Measurements from ENCODE around the gene LGALS3BP. TPM values are rescaled to one million over a fixed set of nuclear protein-coding genes. Genes with fewer than 3 reads are reported as not detected.
A peak's percentile ranks its signal among the peaks of the same experiment; 100 is the strongest.

Gene LGALS3BP
- total and polyA plus RNA-seq, 4 donors = 183 to 479 (median 245) TPM

DNA sequence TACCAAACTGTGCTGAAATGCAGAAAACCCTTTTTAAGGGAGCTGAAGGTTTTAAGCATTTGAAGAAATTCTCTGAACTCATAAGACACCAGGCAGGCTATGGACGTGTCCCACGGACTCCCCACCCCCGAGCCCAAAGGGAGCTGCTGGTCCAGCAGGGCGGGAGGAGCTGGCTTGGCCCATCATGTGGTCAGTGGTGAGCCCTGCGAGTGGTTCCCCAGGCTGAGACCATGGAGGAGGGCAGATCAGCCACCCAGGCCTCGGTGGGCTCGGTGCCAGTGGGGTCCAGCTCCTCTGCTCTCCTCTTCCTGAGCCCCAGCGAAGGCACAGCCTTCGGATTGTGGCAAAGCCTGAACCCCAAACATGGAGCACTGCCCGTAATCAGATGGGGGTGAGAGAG lies 27.0 kb downstream of the LGALS3BP start:
- Histone ChIP-seq H3K4me3 (no peak overlapping the region), H3K9ac (ENCODE audit: insufficient read depth in 1 of 2, low read length in 2 of 2) (peak overlapping the region in 1 of 2 donors; percentile 55), H3K27ac (ENCODE audit: low read depth in 1 of 2, low read length in 1 of 2) (no peak overlapping the region), H3K36me3 (ENCODE audit: control insufficient read depth in 4 of 4, insufficient read depth in 4 of 4, low read length in 4 of 4) (peaks cover 0 to 4% (median 0%) of the 10 kb centered on the region in 4 donors), H3K27me3 (ENCODE audit: control insufficient read depth in 3 of 3, insufficient read depth in 3 of 3, low read length in 2 of 3) (no peaks in the 10 kb centered on the region), H3K9me3 (ENCODE audit: control insufficient read depth in 4 of 4, insufficient read depth in 3 of 4, low read length in 3 of 4) (peaks cover 0 to 17% (median 7%) of the 10 kb centered on the region in 4 donors), H3K4me1 (ENCODE audit: control insufficient read depth in 5 of 5, insufficient read depth in 5 of 5, low read length in 5 of 5) (peaks cover 0 to 36% (median 13%) of the 10 kb centered on the region in 5 donors)
- ATAC-seq (ENCODE audit: insufficient read depth, low FRiP score) (no peak), DNase-seq (peak in 2 of 3 donors; percentile 39 to 41)
- TF ChIP-seq, protein P1, sequence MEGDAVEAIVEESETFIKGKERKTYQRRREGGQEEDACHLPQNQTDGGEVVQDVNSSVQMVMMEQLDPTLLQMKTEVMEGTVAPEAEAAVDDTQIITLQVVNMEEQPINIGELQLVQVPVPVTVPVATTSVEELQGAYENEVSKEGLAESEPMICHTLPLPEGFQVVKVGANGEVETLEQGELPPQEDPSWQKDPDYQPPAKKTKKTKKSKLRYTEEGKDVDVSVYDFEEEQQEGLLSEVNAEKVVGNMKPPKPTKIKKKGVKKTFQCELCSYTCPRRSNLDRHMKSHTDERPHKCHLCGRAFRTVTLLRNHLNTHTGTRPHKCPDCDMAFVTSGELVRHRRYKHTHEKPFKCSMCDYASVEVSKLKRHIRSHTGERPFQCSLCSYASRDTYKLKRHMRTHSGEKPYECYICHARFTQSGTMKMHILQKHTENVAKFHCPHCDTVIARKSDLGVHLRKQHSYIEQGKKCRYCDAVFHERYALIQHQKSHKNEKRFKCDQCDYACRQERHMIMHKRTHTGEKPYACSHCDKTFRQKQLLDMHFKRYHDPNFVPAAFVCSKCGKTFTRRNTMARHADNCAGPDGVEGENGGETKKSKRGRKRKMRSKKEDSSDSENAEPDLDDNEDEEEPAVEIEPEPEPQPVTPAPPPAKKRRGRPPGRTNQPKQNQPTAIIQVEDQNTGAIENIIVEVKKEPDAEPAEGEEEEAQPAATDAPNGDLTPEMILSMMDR (IDR thresholded peaks at IDR 0.05; ENCODE audit: control extremely low read depth, extremely low read depth) = no peak
- 86 to 96% methylated on average over 10 of the region's 10 CpGs for WGBS, 2 donors

GRCh38 chr17:78951967-78952551 lies 27.7 kb downstream of the LGALS3BP start:
- 54 to 67% methylated on average over 12 of the region's 12 CpGs for WGBS, 2 donors
- H3K4me3 ChIP-seq = no peak overlapping the region
- H3K36me3 ChIP-seq (ENCODE audit: control insufficient read depth in 4 of 4, insufficient read depth in 4 of 4, low read length in 4 of 4) = peaks cover 0 to 4% (median 0%) of the 10 kb centered on the region in 4 donors
- TF ChIP-seq, protein P1 (IDR thresholded peaks at IDR 0.05; ENCODE audit: control extremely low read depth, extremely low read depth) = no peak
- peak; percentile 74 to 88 (median 79) for DNase-seq
- peaks cover 0 to 36% (median 13%) of the 10 kb centered on the region in 5 donors for H3K4me1 ChIP-seq (ENCODE audit: control insufficient read depth in 5 of 5, insufficient read depth in 5 of 5, low read length in 5 of 5)
- H3K9ac ChIP-seq (ENCODE audit: insufficient read depth in 1 of 2, low read length in 2 of 2) = peak overlapping the region in 1 of 2 donors; percentile 49
- H3K9me3 ChIP-seq (ENCODE audit: control insufficient read depth in 4 of 4, insufficient read depth in 3 of 4, low read length in 3 of 4) = peaks cover 0 to 17% (median 7%) of the 10 kb centered on the region in 4 donors
- ATAC-seq (ENCODE audit: insufficient read depth, low FRiP score) = no peak
- H3K27me3 ChIP-seq (ENCODE audit: control insufficient read depth in 3 of 3, insufficient read depth in 3 of 3, low read length in 2 of 3) = no peaks in the 10 kb centered on the region
- no peak overlapping the region for H3K27ac ChIP-seq (ENCODE audit: low read depth in 1 of 2, low read length in 1 of 2)

DNA sequence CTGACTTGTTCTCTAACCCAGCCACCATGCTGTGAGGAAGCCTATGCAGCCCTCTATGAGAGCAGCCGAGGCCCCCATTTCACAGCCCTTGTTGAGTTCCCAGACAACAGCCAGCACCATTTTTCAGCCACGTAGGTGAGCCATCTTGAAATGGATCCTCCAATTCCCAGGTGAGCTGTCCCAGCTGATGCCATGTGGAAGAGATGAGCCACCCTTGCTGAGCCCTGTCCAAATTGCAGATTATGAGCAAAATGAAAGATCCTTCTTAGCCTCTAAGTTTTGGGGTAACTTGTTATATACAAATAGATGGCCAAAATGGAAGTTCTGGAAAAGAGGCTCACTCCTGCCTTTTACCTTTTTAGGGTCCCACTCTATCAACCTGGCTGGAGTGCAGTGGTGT lies 28.9 kb downstream of the LGALS3BP start:
- TF ChIP-seq, protein P1 (IDR thresholded peaks at IDR 0.05; ENCODE audit: control extremely low read depth, extremely low read depth) = no peak
- H3K4me3 ChIP-seq = no peak overlapping the region
- H3K4me1 ChIP-seq (ENCODE audit: control insufficient read depth in 5 of 5, insufficient read depth in 5 of 5, low read length in 5 of 5) = peaks cover 0 to 29% (median 13%) of the 10 kb centered on the region in 5 donors
- no peak overlapping the region for H3K27ac ChIP-seq (ENCODE audit: low read depth in 1 of 2, low read length in 1 of 2)
- peaks cover 0 to 17% (median 7%) of the 10 kb centered on the region in 4 donors for H3K9me3 ChIP-seq (ENCODE audit: control insufficient read depth in 4 of 4, insufficient read depth in 3 of 4, low read length in 3 of 4)
- WGBS, 2 donors = 92 to 98% methylated on average over 2 of the region's 2 CpGs
- peaks cover 0 to 4% (median 0%) of the 10 kb centered on the region in 4 donors for H3K36me3 ChIP-seq (ENCODE audit: control insufficient read depth in 4 of 4, insufficient read depth in 4 of 4, low read length in 4 of 4)
- DNase-seq (no peak), ATAC-seq (ENCODE audit: insufficient read depth, low FRiP score) (no peak)
- H3K27me3 ChIP-seq (ENCODE audit: control insufficient read depth in 3 of 3, insufficient read depth in 3 of 3, low read length in 2 of 3) = no peaks in the 10 kb centered on the region
- H3K9ac ChIP-seq (ENCODE audit: insufficient read depth in 1 of 2, low read length in 2 of 2) = no peak overlapping the region
